Spinal cord (tissue), 10 donors: Measurements from ENCODE around the gene MAN1C1. TPM values are rescaled to one million over a fixed set of nuclear protein-coding genes. Genes with fewer than 3 reads are reported as not detected.

Source experiments
- DNase-seq, 6 donors: peaks; one replicate each; pipeline versions ENCODE4 v3.0.0 to v3.0.0-alpha.2; 2013 to 2015; ENCODE audit warnings: low spot score in 6 of 6, low read depth in 4 of 6
- H3K27ac ChIP-seq: one replicate; pipeline ENCODE4 v1.5.1; 2013; ENCODE audit warnings: low read depth, low read length, control low read depth
- H3K27me3 ChIP-seq: one replicate; pipeline ENCODE4 v1.6.1; 2013; ENCODE audit warnings: low read length; ENCODE audit not compliant: control insufficient read depth, insufficient read depth
- H3K36me3 ChIP-seq: one replicate; pipeline ENCODE4 v1.6.1; 2013; ENCODE audit warnings: low read length; ENCODE audit not compliant: control insufficient read depth, insufficient read depth
- H3K4me1 ChIP-seq: one replicate; pipeline ENCODE4 v1.6.1; 2013; ENCODE audit warnings: low read length; ENCODE audit not compliant: control insufficient read depth, insufficient read depth
- H3K4me3 ChIP-seq: one replicate; pipeline ENCODE4 v1.5.1; 2013; ENCODE audit warnings: low read depth, low read length, control low read depth
- H3K9me3 ChIP-seq: one replicate; pipeline ENCODE4 v1.6.1; 2013; ENCODE audit warnings: low read length; ENCODE audit not compliant: control insufficient read depth, insufficient read depth
- WGBS: methylation state at CpG from one replicate; pipeline ENCODE4 v1.1.5; 2013; ENCODE audit warnings: missing lambda C conversion rate; ENCODE audit not compliant: insufficient coverage; 5-methylcytosine and 5-hydroxymethylcytosine counted together
- polyA plus RNA-seq, 2 donors: library from polyadenylated mRNA; unstranded; fragments of 120-200 nt; gene quantifications; one replicate each; pipeline ENCODE4 v1.2.1, GENCODE V29; 2013; ENCODE audit not compliant: insufficient read length in 2 of 2
- total RNA-seq, 2 donors: library from RNA; depleted of rRNA in 1 of 2; stranded (reverse); fragments of 120-200 nt in 1 of 2; fragments of >200 nt in 1 of 2; gene quantifications; one replicate each; pipeline versions ENCODE4 v1.2.3 to v1.2.4, GENCODE V29; 2013 to 2014
- donor health status: healthy.

MAN1C1 gene
- total and polyA plus RNA-seq, 4 donors = 18.4 to 59.7 (median 49.4) TPM

DNA sequence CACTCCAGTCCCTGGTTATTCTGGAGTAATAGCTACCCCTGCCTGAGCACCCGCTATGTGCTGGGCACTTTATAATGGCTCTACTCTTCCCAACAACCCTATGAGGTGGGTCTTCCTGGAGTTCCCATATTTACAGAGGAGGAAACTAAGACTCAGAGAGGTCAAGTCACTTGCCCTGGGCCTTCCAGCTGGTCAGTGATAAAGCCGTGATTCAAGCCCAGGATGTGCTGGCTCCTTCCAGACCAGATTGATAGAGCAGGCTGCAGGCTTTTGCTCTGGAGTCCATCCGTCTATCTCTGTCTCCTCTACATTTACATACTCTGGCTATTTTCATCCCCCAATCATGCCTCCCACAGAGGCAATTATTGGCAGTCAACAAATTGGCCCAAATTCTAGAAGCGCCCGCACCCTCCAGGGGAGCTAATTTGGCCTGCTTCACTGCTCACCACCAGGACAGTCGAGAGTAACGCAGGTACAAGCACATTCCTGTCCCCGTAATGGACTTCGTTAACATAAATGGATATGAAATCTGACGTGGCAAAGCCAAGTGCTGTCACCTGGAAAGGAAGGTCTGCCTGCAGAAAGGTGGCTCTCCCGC lies 143.6 kb downstream of the MAN1C1 start:
- Histone ChIP-seq H3K36me3 (peaks cover 8% of the 10 kb centered on the region), H3K4me3 (no peak overlapping the region)
- DNase-seq = peak in 1 of 6 donors; percentile 79

DNA sequence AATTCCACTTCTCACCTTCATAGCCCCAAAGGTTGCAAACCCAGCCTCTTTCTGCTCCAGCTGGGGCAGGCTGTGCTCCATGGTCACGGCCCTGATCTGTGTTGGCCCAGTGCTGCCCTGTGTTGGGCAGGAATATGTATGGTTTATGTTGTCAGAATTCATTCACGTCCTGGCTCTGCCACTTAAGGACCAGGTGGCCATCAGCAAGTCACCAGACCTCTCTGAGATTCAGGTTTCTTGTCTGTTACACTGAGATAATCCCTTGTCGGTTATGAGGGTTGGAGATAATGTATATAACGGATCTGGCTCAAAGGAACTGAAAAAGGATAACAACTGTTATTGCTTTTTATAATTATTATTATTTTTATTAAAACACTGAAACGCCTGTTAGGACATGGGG lies 144.3 kb downstream of the MAN1C1 start:
- H3K4me1 ChIP-seq = peaks cover 27% of the 10 kb centered on the region
- no peak for DNase-seq
- no peak overlapping the region for H3K27ac ChIP-seq
- no peaks in the 10 kb centered on the region for H3K9me3 ChIP-seq
- H3K36me3 ChIP-seq = peaks cover 8% of the 10 kb centered on the region
- H3K27me3 ChIP-seq = no peaks in the 10 kb centered on the region
- no peak overlapping the region for H3K4me3 ChIP-seq
- WGBS = 67% methylated on average over 2 of the region's 5 CpGs

More for the DNA sequence above, 143.6 kb downstream of the MAN1C1 start:
- WGBS = 61% methylated on average over 11 of the region's 11 CpGs
- Histone ChIP-seq H3K9me3 (no peaks in the 10 kb centered on the region), H3K27me3 (no peaks in the 10 kb centered on the region), H3K4me1 (peaks cover 25% of the 10 kb centered on the region), H3K27ac (no peak overlapping the region)

DNA sequence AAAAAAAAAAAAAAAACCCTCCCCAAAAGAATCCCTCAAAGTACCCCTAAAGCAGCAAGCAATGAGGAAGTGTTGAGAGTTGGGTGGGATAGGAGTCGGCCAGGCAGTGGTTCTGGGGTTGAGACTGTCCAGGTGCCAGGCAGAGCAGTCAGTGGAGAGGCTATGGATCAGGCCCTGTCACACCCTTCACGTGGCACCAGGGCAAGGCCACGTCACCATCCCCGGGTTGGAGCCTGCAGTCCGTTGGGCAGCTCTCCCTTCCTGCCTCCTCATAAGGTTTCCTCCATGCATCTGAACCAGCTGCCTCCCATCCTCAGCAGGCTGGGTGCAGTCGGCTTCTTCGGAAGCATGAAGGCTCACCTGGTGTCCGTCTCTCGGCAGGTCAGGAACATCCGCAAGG lies 146.9 kb downstream of the MAN1C1 start:
- Histone ChIP-seq H3K4me3 (no peak overlapping the region), H3K4me1 (peaks cover 18% of the 10 kb centered on the region), H3K27ac (no peak overlapping the region), H3K36me3 (peaks cover 24% of the 10 kb centered on the region), H3K9me3 (no peaks in the 10 kb centered on the region), H3K27me3 (no peaks in the 10 kb centered on the region)
- DNase-seq = no peak
- 94% methylated on average over 6 of the region's 10 CpGs for WGBS

DNA sequence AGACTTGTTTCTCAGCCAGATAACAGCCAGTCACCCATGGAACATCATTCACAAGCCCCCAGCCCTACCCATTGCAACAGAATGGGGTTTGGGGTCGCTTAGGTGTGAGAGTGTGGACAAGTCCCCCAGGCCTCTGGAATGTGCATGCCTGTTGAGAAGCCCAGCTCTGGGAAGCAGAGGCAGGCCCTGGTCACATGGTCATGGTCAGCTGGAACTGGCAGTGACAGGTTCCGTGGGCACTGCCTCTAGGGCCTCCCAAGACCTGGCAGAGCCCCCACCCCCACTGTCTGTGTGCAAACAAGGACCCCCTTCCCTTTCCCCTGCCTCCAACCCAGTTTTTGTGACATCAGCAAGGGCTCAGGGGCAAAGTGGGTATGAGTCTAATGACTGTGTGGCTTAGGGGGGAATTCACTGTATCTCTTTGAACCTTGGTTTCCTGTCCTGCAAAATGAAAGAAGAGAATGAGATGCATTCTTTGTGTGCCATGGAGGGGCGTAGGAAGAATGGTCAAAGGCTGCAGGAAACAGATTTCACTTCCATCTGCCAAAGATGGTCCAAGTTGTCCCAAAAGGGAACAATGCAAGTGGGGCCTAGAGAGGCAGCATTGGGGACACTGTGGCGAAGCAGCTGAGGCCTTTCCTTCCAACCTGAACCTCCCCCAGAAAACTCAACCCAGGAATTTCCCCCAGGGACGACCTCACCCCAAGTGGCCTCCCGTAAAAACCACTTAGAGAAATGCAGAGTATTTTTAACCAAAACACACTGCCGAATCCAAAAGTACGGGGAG lies 148.7 kb downstream of the MAN1C1 start:
- Histone ChIP-seq H3K27me3 (no peaks in the 10 kb centered on the region), H3K4me1 (peaks cover 23% of the 10 kb centered on the region), H3K36me3 (peaks cover 39% of the 10 kb centered on the region), H3K4me3 (no peak overlapping the region), H3K27ac (no peak overlapping the region), H3K9me3 (no peaks in the 10 kb centered on the region)
- no peak for DNase-seq
- 71% methylated on average over 4 of the region's 8 CpGs for WGBS

- Histone ChIP-seq H3K9me3 (no peaks in the 10 kb centered on the region), H3K4me1 (peaks cover 30% of the 10 kb centered on the region), H3K27me3 (no peaks in the 10 kb centered on the region), H3K4me3 (no peak overlapping the region), H3K36me3 (peaks cover 39% of the 10 kb centered on the region), H3K27ac (no peak overlapping the region)
- DNase-seq = peak in 2 of 6 donors; percentile 32 to 85
- WGBS = 74% methylated on average over 6 of the region's 13 CpGs
Measured at GRCh38 chr1:25765923-25766589, 149.5 kb downstream of the MAN1C1 start.

DNA sequence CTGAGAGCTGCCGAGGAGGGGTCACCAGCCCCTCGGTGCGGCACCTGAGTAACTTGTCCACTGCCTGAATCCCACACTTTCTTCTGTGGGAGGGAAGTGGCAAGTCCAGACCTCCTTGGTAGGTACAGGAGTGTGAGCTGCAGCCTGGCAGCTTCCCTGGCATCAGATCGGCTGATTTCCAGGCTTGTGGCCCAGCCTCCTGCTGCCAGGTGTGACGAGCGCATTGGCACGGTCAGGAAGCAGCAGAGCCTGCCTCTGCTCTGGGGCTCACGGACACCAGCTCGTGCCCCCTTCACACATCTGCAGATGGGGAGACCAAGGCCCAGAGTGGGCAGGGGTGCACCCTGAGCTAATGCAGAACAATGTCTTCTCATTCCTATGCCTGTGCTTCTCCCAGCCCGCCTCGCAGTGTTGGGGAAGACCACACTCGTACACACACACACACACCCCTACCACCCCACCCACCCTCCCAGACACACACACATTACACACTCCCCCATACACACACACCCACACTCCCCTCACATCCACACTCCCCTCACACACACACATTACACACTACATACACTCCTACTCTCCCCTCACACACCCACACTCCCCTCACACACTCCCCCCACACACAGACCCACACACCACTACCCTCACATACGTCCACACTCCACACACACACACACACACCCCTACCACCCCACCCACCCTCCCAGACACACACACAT lies 150.3 kb downstream of the MAN1C1 start:
- H3K9me3 ChIP-seq = no peaks in the 10 kb centered on the region
- no peak overlapping the region for H3K4me3 ChIP-seq
- no peaks in the 10 kb centered on the region for H3K27me3 ChIP-seq
- H3K36me3 ChIP-seq = peaks cover 45% of the 10 kb centered on the region
- H3K4me1 ChIP-seq = peaks cover 39% of the 10 kb centered on the region
- H3K27ac ChIP-seq = no peak overlapping the region
- peak in 2 of 6 donors; percentile 32 to 53 for DNase-seq
- 79% methylated on average over 12 of the region's 13 CpGs for WGBS

GRCh38 chr1:25767437-25767770 lies 150.8 kb downstream of the MAN1C1 start:
- no peaks in the 10 kb centered on the region for H3K27me3 ChIP-seq
- no peak overlapping the region for H3K27ac ChIP-seq
- peaks cover 50% of the 10 kb centered on the region for H3K36me3 ChIP-seq
- H3K9me3 ChIP-seq = no peaks in the 10 kb centered on the region
- no peak overlapping the region for H3K4me3 ChIP-seq
- no peak for DNase-seq
- peaks cover 41% of the 10 kb centered on the region for H3K4me1 ChIP-seq

- H3K4me1 ChIP-seq = peaks cover 47% of the 10 kb centered on the region
- no peak overlapping the region for H3K4me3 ChIP-seq
- no peak overlapping the region for H3K27ac ChIP-seq
- no peak for DNase-seq
- H3K27me3 ChIP-seq = no peaks in the 10 kb centered on the region
- H3K36me3 ChIP-seq = peaks cover 48% of the 10 kb centered on the region
- WGBS = 98% methylated on average over 2 of the region's 2 CpGs
- no peaks in the 10 kb centered on the region for H3K9me3 ChIP-seq
Measured at GRCh38 chr1:25768999-25769398, 152.4 kb downstream of the MAN1C1 start.

DNA sequence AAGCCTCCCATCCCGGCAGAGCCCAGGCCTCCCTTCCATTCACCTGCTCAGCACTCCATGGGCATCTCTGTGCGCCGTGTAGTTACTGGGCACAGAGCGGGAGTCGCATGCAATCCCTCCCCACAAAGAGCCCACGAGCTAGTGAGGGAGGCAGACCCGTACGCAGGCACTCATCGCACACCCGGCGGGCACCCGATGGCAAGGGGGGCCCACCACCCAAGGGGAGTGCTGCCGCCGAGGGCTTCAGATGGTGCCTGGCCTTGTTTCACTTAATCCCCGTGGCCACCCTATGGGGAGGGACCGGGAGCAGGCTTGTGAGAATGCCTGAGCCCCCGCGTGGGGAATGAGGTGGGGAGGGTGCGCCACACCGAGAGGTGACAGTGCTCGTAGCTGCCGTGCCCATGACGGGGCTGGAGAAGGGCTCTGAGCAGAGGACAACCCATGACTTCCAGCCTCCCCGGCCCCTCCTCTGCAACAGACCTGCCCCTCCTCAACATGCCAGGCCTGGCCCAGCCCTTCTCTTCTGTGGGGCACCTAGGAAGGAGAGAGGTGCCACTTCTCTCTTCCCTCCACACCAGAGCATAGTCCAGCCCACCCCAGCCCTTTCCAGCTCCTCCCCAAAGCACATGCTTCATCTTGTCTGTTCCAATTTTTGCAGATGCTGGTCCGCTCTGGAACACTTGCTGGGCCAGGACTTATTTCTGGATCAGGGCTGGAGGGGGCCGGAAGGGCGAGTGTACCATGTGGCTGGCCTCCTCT lies 153.2 kb downstream of the MAN1C1 start:
- no peaks in the 10 kb centered on the region for H3K9me3 ChIP-seq
- DNase-seq = no peak
- peaks cover 49% of the 10 kb centered on the region for H3K36me3 ChIP-seq
- H3K27me3 ChIP-seq = no peaks in the 10 kb centered on the region
- no peak overlapping the region for H3K4me3 ChIP-seq
- peak overlapping the region; percentile 61 for H3K27ac ChIP-seq
- 80% methylated on average over 26 of the region's 27 CpGs for WGBS
- peaks cover 53% of the 10 kb centered on the region for H3K4me1 ChIP-seq
